GM12878 (cell line): ENCODE data around the gene HPSE2. TPM values are rescaled to one million over a fixed set of nuclear protein-coding genes. Genes with fewer than 3 reads are reported as not detected.

ENCODE experiments used
- ATAC-seq: fragments of 200-7000 bp; cut with Tn5 transposase; 3 replicates; pipeline ENCODE4 v1.9.1; 2020; ENCODE audit warnings: mild to moderate bottlenecking, moderate library complexity
- BruUV-seq: library from RNA; stranded (reverse); fragments of 400-500 nt; replicated peaks from 2 replicates; lab custom pipeline; 2021; lab: Mats Ljungman, UMichigan
- CTCF ChIA-PET: fragments of 300-600 bp; sonication (Branson Sonifier 250); formaldehyde crosslinking; extraction: SDS; loops from one replicate; lab custom pipeline; 2021; ENCODE audit warnings: inconsistent platforms; lab: Yijun Ruan, JAX
- POLR2A ChIA-PET: fragments of 350-600 bp; formaldehyde crosslinking; extraction: SDS; loops from one replicate; lab custom pipeline; 2021; ENCODE audit warnings: inconsistent platforms; lab: Charles Lee
- RAD21 ChIA-PET: fragments of 300-600 bp; sonication (Branson Sonifier 250); formaldehyde crosslinking; loops from one replicate; lab custom pipeline; 2023; ENCODE audit warnings: antibody characterized with exemption; ENCODE audit not compliant: unreplicated experiment; lab: Charles Lee
- SMC1A ChIA-PET: fragments of 300-600 bp; sonication (Branson Sonifier 250); formaldehyde crosslinking; loops from one replicate; lab custom pipeline; 2023; ENCODE audit not compliant: unreplicated experiment, uncharacterized antibody; lab: Charles Lee
- DNase-seq: peaks from one replicate; pipeline ENCODE4 v3.0.0-alpha.2; 2011; ENCODE audit warnings: low read depth, low spot score
- FAIRE-seq: peaks from 3 replicates; lab custom pipeline; 2011; peaks lifted over from hg19 to GRCh38; lab: Jason Lieb, UNC
- H2AFZ ChIP-seq: 2 replicates; pipeline ENCODE4 v1.6.0; 2011; ENCODE audit warnings: low read depth, low read length, control low read depth; ENCODE audit not compliant: control insufficient read depth
- H3K27ac ChIP-seq: 2 replicates; pipeline ENCODE4 v1.5.1; 2011; ENCODE audit warnings: control low read depth; ENCODE audit not compliant: control insufficient read depth, insufficient read depth
- H3K27me3 ChIP-seq, 2 experiments: replicated peaks in 1 of 2; 2 replicates each; pipeline versions ENCODE4 v1.6.0 to v1.6.1; 2011; ENCODE audit warnings: low read length in 1 of 2; ENCODE audit not compliant: control insufficient read depth in 2 of 2, insufficient read depth in 2 of 2
- H3K36me3 ChIP-seq, 2 experiments: 2 replicates each; pipeline ENCODE4 v1.5.1; 2011; ENCODE audit warnings: low read length in 1 of 2; ENCODE audit not compliant: control insufficient read depth in 2 of 2, insufficient read depth in 2 of 2
- H3K4me1 ChIP-seq: 2 replicates; pipeline ENCODE4 v1.6.1; 2011; ENCODE audit warnings: mild to moderate bottlenecking, low read length, moderate library complexity, mixed read lengths; ENCODE audit not compliant: control insufficient read depth, insufficient read depth
- H3K4me2 ChIP-seq: 2 replicates; pipeline ENCODE4 v1.6.0; 2011; ENCODE audit warnings: control low read depth; ENCODE audit not compliant: control insufficient read depth, insufficient read depth
- H3K4me3 ChIP-seq: fragments of 200-600 bp; sonication (generic); 2 replicates; pipeline ENCODE4 v1.5.1; 2016
- H3K79me2 ChIP-seq: 2 replicates; pipeline ENCODE4 v1.6.0; 2011; ENCODE audit warnings: low read length; ENCODE audit not compliant: control insufficient read depth, insufficient read depth
- H3K9ac ChIP-seq: 2 replicates; pipeline ENCODE4 v1.8.0; 2011; ENCODE audit warnings: low read length, control low read depth, mixed read lengths; ENCODE audit not compliant: control insufficient read depth, insufficient read depth
- H3K9me3 ChIP-seq: replicated peaks from 3 replicates; pipeline ENCODE4 v1.5.1; 2011; ENCODE audit warnings: mild to moderate bottlenecking, low read length; ENCODE audit not compliant: control insufficient read depth, insufficient read depth
- H4K20me1 ChIP-seq: 2 replicates; pipeline ENCODE4 v1.6.0; 2011; ENCODE audit not compliant: control insufficient read depth, insufficient read depth
- CREB1 ChIP-seq: IDR thresholded peaks from 2 replicates; pipeline ENCODE4 v1.6.1; 2012; ENCODE audit warnings: low read depth, mild to moderate bottlenecking, inconsistent platforms
- CUX1 ChIP-seq: IDR thresholded peaks from 2 replicates; pipeline ENCODE4 v1.6.1; 2012; ENCODE audit warnings: improper control_type of control experiment, low read depth, low read length; ENCODE audit not compliant: insufficient replicate concordance
- HDAC6 ChIP-seq: fragments of 200-600 bp; sonication (generic); IDR thresholded peaks from one replicate; pipeline ENCODE4 v1.8.0; 2017; ENCODE audit warnings: antibody characterized with exemption; ENCODE audit not compliant: unreplicated experiment
- IKZF1 ChIP-seq: fragments of 450-650 bp; conservative IDR thresholded peaks from 2 replicates; pipeline ENCODE4 v1.6.1; 2017; ENCODE audit warnings: antibody characterized with exemption, mild to moderate bottlenecking
- IRF5 ChIP-seq: fragments of 450-650 bp; IDR thresholded peaks from 2 replicates; pipeline ENCODE4 v1.6.1; 2017; ENCODE audit warnings: borderline replicate concordance
- RB1 ChIP-seq: fragments of 450-650 bp; formaldehyde crosslinking; IDR thresholded peaks from 2 replicates; pipeline ENCODE4 v1.6.1; 2017; ENCODE audit warnings: mild to moderate bottlenecking, borderline replicate concordance
- REST ChIP-seq: IDR thresholded peaks from 2 replicates; pipeline ENCODE4 v1.6.1; 2012; ENCODE audit warnings: mild to moderate bottlenecking, low read depth, low read length
- SMAD1 ChIP-seq: fragments of 450-650 bp; IDR thresholded peaks from 2 replicates; pipeline ENCODE4 v1.6.1; 2018; ENCODE audit warnings: mild to moderate bottlenecking, low read depth; ENCODE audit not compliant: partially characterized antibody
- SREBF2 ChIP-seq: IDR thresholded peaks from 2 replicates; pipeline ENCODE4 v1.6.1; 2012; ENCODE audit warnings: mild to moderate bottlenecking, low read length
- SUPT20H ChIP-seq: IDR thresholded peaks from 2 replicates; pipeline ENCODE4 v1.6.1; 2011; ENCODE audit warnings: low read depth, mild to moderate bottlenecking, low read length, moderate library complexity, borderline replicate concordance; ENCODE audit not compliant: control insufficient read depth
- TARDBP ChIP-seq: IDR thresholded peaks from 2 replicates; pipeline ENCODE4 v1.6.1; 2016; ENCODE audit warnings: borderline replicate concordance
- TCF3 ChIP-seq: IDR thresholded peaks from 2 replicates; pipeline ENCODE4 v1.6.1; 2012; ENCODE audit warnings: low read depth, mild to moderate bottlenecking, low read length, borderline replicate concordance; ENCODE audit not compliant: insufficient read depth
- ZBTB33 ChIP-seq: fragments of 450-650 bp; IDR thresholded peaks from 2 replicates; pipeline ENCODE4 v1.6.1; 2017; ENCODE audit warnings: mild to moderate bottlenecking
- in situ Hi-C: fragments of 300-500 bp; cut with MboI; formaldehyde crosslinking; loops from 9 replicates; pipeline ENCODE4 v1.14.3; 2018; ENCODE audit warnings: mixed read lengths
- intact Hi-C: fragments of 100-400 bp; cut with micrococcal nuclease; formaldehyde crosslinking; loops from one replicate; pipeline ENCODE4 v1.14.2; 2022; ENCODE audit not compliant: unreplicated experiment
- polyA plus RNA-seq, 11 experiments: library from polyadenylated mRNA; depleted of rRNA in 4 of 11; unstranded in 6 of 11; stranded (reverse) in 5 of 11; fragments of >200 nt; fragmentation: Nextera tagmentation in 4 of 11; fragmentation: Illumina TruSeq in 1 of 11; extraction: Ambion mirVana in 4 of 11; extraction: Trizol in 1 of 11; gene quantifications; 1 replicate in 1 of 11; 2 replicates in 10 of 11; pipeline versions ENCODE4 v1.2.1 to v1.2.3, GENCODE V29; 2011 to 2016; ENCODE audit warnings: inconsistent platforms in 2 of 11, missing spikeins in 2 of 11, low read depth in 1 of 11
- total RNA-seq, 4 experiments: library from RNA; depleted of rRNA in 3 of 4; stranded (reverse); fragments of >200 nt in 3 of 4; fragmentation: Illumina TruSeq in 1 of 4; extraction: Trizol in 1 of 4; gene quantifications; 2 replicates each; pipeline versions ENCODE4 v1.2.1 to v1.2.3, GENCODE V29; 2013 to 2021

HPSE2 gene
- total and polyA plus RNA-seq, 10 of the 15 experiments (the other 5 are each of a cell fraction or from before 2014, with no cell fraction given): 0.06 TPM; not detected in 9

- DNase-seq (no peak), ATAC-seq (no peak), FAIRE-seq (no peak)
- Histone ChIP-seq H3K36me3 (no peaks in the 10 kb centered on the region), H3K4me2 (no peak overlapping the region), H3K4me1 (no peaks in the 10 kb centered on the region), H3K9me3 (no peaks in the 10 kb centered on the region), H3K27ac (no peak overlapping the region), H3K4me3 (no peak overlapping the region), H3K9ac (no peak overlapping the region), H4K20me1 (no peaks in the 10 kb centered on the region), H2AFZ (no peak overlapping the region), H3K79me2 (no peaks in the 10 kb centered on the region), H3K27me3 (no peaks in the 10 kb centered on the region)
- ChIA-PET CTCF (interaction anchor here (0.9 kb wide), 1 partner anchor 323 kb away, joined by 3 read pairs; no protein-coding TSS in a partner anchor), SMC1A (no interaction called here), POLR2A (no interaction called here), RAD21 (no interaction called here)
- BruUV-seq: no TSS peak
- intact Hi-C loops (no loop called here), in situ Hi-C loops (no loop called here)
- TF ChIP-seq RB1 (no peak), TCF3 (no peak), HDAC6 (no peak), CUX1 (no peak), SMAD1 (no peak), ZBTB33 (no peak), IKZF1 (no peak), SUPT20H (no peak), REST (no peak), SREBF2 (no peak), TARDBP (no peak), IRF5 (no peak), CREB1 (no peak)
Observed at GRCh38 chr10:98910048-98910447, 325.6 kb downstream of the HPSE2 start.
